ENCODE measurements around the gene ZNF100.
"Not testable (repeated sequence)": the region's sequence is repeated elsewhere in the genome, so short reads cannot be mapped to it uniquely, and the experiment has no call there.

ZNF100 gene

GRCh38 chr19:21767065-21767800, at the start of gene ZNF100:
Gene ZNF100 (minus strand): TSS chr19:21767579. CDS start chr19:21767429, 150 bp downstream.
- DNase-seq (ENCODE audit: low spot score): peak; percentile 97

GRCh38 chr19:21812448-21812847, 45.1 kb upstream of the ZNF100 start:
- no peak for DNase-seq (ENCODE audit: low spot score)

DNA sequence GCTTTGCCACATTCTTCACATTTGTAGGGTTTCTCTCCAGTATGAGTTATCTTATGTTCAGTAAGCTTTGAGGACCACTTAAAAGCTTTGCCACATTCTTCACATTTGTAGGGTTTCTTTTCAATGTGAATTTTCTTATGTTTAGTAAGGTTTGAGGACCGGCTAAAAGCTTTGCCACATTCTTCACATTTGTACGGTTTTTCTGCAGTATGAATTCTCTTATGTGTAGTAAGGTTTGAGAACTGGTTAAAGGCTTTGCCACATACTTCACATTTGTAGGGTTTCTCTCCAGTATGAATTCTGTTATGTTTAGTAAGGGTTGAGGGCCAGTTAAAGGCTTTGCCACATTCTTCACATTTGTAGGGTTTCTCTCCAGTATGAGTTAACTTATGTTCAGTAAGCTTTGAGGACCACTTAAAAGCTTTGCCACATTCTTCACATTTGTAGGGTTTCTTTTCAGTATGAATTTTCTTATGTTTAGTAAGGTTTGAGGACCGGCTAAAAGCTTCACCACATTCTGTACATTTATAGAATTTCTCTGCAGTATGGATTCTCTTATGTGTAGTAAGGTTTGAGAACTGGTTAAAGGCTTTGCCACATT, 41.1 kb upstream of the ZNF100 start:
- DNase-seq (ENCODE audit: low spot score): not testable (repeated sequence)

DNA sequence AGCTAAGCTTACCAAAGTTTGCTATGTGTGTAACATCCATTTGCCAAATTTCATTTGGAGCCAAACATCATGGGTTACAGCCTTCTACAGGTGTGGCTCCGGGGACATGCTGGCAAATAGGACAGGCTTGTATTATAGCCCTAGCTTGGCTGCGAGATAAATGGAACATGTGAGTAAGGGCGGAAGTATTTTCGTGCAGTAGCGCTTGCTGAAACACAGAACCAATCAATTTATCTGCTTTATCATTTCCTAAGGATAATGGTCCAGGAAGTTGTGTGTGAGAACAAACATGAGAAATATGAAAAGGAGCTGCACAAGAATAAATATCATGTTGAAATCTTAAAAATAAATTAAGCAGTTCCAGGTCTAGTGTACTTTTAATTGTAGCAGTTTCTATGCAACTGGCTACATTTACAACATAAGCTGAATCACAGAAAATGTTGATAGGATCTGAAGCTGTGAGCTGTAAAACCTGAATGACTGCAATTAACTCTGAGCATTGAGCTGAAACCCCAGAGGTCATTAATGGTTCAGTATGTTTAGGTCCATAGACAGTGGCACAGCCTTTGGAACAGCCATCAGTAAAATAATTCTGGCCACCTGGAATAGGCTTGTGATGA, 22.2 kb upstream of the ZNF100 start:
- DNase-seq (ENCODE audit: low spot score): no peak

DNA sequence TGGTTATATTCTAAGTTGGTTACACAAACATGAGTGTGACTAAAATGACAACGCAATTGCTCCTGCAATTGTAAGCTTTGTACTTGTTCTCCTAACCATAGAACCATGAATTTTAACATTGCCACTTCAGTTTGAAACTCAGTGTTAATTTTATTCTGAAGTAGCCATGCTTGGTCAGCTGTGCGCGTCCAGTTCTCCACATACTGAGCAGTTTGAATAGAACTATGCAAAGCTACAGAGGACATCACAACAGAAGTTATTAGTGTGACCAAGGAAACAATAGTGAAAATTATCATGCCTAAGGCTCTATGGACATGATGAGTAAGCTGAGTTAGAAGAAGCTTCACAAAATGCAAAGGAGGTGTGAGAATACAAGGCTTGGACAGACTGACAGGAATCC, 19.6 kb upstream of the ZNF100 start:
- DNase-seq (ENCODE audit: low spot score): no peak

GRCh38 chr19:21775792-21776191, 8.4 kb upstream of the ZNF100 start:
- DNase-seq (ENCODE audit: low spot score): not testable (repeated sequence)

DNA sequence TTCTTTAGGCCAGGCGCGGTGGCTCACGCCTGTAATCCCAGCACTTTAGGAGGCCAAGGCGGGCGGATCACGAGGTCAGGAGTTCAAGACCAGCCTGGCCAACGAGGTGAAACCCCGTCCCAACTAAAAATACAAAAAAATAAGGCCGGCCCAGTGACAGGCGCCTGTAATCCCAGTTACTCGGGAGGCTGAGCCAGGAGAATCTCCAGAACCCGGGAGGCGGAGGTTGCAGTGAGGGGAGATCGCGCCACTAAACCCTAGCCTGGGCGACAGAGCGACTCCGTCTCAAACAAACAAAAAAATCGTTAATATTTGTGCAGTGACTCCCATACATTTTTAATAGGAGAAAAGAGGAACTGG, 694 bp downstream of the ZNF100 start:
- not testable (repeated sequence) for DNase-seq (ENCODE audit: low spot score)

GRCh38 chr19:21765151-21765550, 2.2 kb downstream of the ZNF100 start:
- no peak for DNase-seq (ENCODE audit: low spot score)

GRCh38 chr19:21761547-21761946, 5.8 kb downstream of the ZNF100 start:
- not testable (repeated sequence) for DNase-seq (ENCODE audit: low spot score)

GRCh38 chr19:21758296-21758695, 9.1 kb downstream of the ZNF100 start:
- DNase-seq (ENCODE audit: low spot score): no peak

GRCh38 chr19:21755555-21755954, 11.8 kb downstream of the ZNF100 start:
- not testable (repeated sequence) for DNase-seq (ENCODE audit: low spot score)

- no peak for DNase-seq (ENCODE audit: low spot score)
Measured at GRCh38 chr19:21751384-21751783, 16.0 kb downstream of the ZNF100 start.

DNA sequence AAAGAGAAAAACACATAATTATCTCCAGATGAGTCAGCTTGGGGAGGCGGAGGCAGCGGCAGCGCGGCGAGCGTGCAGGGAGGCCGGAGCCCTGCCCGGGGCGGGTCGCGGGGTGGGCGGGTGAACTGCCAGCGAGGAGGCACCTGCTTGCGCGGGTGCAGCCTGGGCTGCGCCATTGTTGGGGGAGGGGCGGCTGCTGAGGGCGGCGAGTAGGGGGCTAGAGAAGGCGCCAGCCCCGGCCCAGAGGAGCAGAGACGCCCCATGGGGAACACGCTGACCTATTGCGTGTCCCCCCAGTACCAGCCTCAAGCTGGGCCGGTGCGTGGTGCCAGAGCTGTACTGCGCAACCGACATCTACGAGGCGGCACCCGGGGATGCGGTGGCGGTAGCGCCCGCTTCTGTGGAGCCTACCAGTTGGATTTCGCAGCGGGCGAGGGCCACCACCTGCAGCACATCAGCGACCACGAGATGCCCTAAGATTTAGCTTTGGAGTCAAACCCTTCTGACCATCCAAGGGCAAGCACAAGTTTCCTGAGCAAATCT, 16.7 kb downstream of the ZNF100 start:
- no peak for DNase-seq (ENCODE audit: low spot score)

GRCh38 chr19:21749090-21749489, 18.3 kb downstream of the ZNF100 start:
- no peak for DNase-seq (ENCODE audit: low spot score)

DNA sequence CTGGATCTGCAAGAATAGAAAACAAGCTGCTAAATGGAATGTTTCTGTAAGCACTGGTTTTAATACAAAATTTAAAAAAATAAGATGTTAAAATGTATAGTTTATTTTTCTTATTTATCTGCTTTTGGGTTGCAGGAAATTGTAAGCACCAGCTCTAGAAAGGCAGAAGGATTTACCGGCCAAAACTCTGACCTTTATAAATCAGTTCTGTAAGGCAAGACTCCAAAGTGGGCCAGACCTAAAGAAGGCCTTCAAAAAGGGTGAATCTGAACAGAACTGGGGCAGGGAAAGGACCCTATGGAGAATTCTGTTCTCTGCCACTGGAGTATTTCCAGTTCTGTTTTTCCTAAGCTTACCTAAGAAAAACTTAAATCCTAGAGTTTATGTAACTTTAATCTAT, 19.3 kb downstream of the ZNF100 start:
- no peak for DNase-seq (ENCODE audit: low spot score)

GRCh38 chr19:21740559-21740958, 26.8 kb downstream of the ZNF100 start:
- no peak for DNase-seq (ENCODE audit: low spot score)

DNA sequence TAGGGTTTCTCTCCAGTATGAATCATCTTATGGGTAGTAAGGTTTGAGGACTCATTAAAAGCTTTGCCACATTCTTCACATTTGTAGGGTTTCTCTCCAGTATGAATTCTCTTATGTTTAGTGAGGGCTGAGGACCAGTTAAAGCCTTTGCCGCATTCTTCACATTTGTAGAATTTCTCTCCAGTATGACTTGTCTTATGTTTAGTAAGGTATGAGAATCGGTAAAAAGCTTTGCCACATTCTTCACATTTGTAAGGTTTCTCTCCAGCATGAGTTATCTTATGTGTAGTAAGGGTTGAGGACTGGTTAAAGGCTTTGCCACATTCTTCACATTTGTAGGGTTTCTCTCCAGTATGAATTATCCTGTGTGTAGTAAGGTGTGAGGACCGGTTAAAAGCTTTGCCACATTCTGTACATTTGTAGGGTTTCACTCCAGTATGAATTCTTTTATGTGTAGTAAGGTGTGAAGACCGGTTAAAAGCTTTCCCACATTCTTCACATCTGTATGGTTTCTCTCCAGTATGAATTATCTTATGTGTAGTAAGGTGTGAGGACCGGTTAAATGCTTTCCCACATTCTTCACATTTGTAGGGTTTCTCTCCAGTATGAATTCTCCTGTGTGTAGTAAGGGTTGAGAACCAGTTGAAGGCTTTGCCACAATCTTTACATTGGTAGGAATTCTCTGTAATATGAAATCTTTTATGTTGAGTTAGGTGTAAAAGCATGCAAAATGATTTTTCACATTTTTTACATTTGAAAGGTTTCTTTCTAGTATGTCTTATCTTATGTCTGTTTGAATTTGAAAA, 40.2 kb downstream of the ZNF100 start:
- not testable (repeated sequence) for DNase-seq (ENCODE audit: low spot score)

DNA sequence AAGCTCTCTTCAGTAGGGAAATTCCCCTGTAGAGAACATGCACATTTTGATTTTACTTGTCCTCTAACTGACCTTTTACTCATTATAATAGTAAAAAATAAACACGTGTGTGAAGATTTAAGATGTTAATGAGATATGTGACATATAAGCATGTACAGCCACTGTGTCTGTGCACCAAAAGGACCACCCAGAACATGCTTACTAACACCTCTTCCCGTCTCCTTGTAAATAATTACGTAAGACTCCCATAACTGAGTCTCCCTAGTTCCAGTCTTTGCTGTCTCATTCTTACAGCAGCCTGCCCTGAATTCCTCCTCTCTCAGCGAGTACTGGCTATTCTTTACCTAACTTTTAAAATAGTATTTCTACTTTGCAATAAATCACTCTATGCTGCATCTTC, 53.6 kb downstream of the ZNF100 start:
- DNase-seq (ENCODE audit: low spot score): no peak

DNA sequence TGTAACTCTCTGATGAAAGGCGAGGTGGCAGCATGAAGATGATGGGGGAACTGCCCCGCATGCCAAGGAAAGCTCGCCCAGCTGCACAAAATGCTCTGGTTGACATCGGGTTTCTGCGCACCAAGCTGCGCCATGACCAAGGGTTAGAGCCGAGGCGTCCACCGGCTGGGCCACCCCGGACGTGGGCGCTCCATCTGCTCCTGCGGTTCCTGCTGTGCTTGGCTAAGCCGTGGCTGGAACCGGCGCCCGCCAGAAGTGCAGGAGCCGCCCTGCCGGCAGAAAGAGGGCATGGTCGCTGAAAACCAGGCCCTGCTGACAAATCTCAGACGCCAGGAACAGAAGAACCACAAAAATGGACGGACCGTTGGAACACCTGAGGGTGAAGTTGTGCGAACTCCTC, 57.9 kb downstream of the ZNF100 start:
- no peak for DNase-seq (ENCODE audit: low spot score)

DNA sequence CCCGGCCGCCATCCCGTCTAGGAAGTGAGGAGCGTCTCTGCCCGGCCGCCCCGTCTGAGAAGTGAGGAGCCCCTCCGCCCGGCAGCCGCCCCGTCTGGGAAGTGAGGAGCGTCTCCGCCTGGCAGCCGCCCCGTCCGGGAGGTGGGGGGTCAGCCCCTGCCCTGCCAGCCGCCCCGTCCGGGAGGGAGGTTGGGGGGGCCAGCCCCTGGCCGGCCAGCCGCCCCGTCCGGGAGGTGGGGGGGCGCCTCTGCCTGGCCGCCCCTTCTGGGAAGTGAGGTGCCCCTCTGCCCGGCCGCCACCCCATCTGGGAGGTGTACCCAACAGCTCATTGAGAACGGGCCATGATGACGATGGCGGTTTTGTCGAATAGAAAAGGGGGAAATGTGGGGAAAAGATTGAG, 59.5 kb downstream of the ZNF100 start:
- not testable (repeated sequence) for DNase-seq (ENCODE audit: low spot score)

DNA sequence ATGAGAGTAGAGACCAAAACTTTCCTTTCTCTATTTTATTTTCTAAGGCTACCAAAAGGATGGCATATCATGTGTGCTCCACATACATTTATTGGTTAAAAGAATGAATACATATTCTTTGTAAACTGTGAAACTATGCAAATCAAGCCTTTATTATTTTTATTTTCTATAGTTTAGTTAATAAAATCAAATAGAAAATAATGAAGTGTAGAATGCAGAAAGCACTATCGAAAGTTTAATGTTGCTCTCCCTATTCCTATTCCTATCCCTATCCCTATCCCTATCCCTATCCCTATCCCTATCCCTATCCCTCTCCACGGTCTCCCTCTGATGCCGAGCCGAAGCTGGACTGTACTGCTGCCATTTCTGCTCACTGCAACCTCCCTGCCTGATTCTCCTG, 60.3 kb downstream of the ZNF100 start:
- no peak for DNase-seq (ENCODE audit: low spot score)

DNA sequence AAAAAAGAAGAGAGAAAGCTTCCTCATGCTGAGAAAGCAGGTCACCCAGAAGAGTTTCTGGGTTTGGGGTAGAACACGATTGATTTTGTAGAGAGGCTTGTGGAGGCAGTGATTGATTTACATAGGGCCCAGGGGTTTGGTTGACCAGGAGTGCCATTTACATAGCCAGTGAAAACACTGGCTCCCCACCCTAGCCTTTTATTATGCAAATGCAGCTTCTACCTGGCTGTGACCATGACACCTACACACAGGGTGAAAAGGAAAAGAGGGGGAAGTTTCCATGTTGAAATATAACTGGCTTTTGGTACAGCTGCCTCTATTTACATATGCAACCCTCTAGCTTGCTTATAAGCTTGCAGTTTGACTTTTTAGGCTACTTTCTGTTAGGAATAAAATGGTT, 62.0 kb downstream of the ZNF100 start:
- no peak for DNase-seq (ENCODE audit: low spot score)

Data from Ammon's horn (tissue), 1 donor.